Heart left ventricle (tissue), 16 donors: ENCODE data around the gene HIVEP2. TPM values are rescaled to one million over a fixed set of nuclear protein-coding genes. Genes with fewer than 3 reads are reported as not detected.

Source experiments
- ATAC-seq, 4 donors: fragments of 200-7000 bp; cut with Tn5 transposase; one replicate each; pipeline ENCODE4 v1.9.1; 2020 to 2022; ENCODE audit warnings: moderate library complexity in 4 of 4, mild to moderate bottlenecking in 3 of 4, moderate number of reproducible peaks in 1 of 4
- DNase-seq, 5 donors: peaks; one replicate each; pipeline ENCODE4 v3.0.0-alpha.2; 2020
- H3K27ac ChIP-seq, 12 donors: fragments of 200-600 bp; sonication (generic) in 4 of 12; one replicate each; pipeline versions ENCODE4 v1.5.0 to v1.8.0; 2016 to 2022; ENCODE audit warnings: mild to moderate bottlenecking in 2 of 12
- H3K27me3 ChIP-seq, 9 donors: fragments of 200-600 bp; sonication (generic) in 2 of 9; one replicate each; pipeline versions ENCODE4 v1.5.1 to v1.8.0; 2016 to 2022; ENCODE audit warnings: mild to moderate bottlenecking in 3 of 9
- H3K36me3 ChIP-seq, 9 donors: fragments of 200-600 bp; sonication (generic) in 2 of 9; one replicate each; pipeline versions ENCODE4 v1.5.0 to v1.8.0; 2018 to 2022; ENCODE audit warnings: mild to moderate bottlenecking in 2 of 9
- H3K4me1 ChIP-seq, 12 donors: fragments of 200-600 bp; sonication (generic) in 4 of 12; one replicate each; pipeline versions ENCODE4 v1.5.0 to v1.8.0; 2016 to 2022; ENCODE audit warnings: mild to moderate bottlenecking in 3 of 12
- H3K4me3 ChIP-seq, 12 donors: fragments of 200-600 bp; sonication (generic) in 4 of 12; one replicate each; pipeline versions ENCODE4 v1.5.0 to v1.8.0; 2017 to 2022; ENCODE audit warnings: mild to moderate bottlenecking in 9 of 12, moderate library complexity in 4 of 12
- H3K9me3 ChIP-seq, 12 donors: fragments of 200-600 bp; sonication (generic) in 4 of 12; one replicate each; pipeline versions ENCODE4 v1.5.0 to v1.8.0; 2016 to 2022; ENCODE audit warnings: mild to moderate bottlenecking in 1 of 12
- POLR2A ChIP-seq, 2 donors: fragments of 450-650 bp; IDR thresholded peaks; one replicate each; pipeline ENCODE4 v1.6.1; 2017; ENCODE audit warnings: antibody characterized with exemption in 2 of 2, mild to moderate bottlenecking in 2 of 2, moderate library complexity in 2 of 2
- WGBS, 4 donors: extraction: QIAGEN DNeasy Blood & Tissue Kit in 2 of 4; methylation state at CpG; one replicate each; pipeline versions ENCODE4 v1.1.5 to v1.1.7; 2013 to 2018; 5-methylcytosine and 5-hydroxymethylcytosine counted together
- intact Hi-C, 10 donors: fragments of 100-400 bp; cut with DNase I; formaldehyde crosslinking; loops; one replicate each; pipeline versions ENCODE4 v1.11.1 to v1.14.2; 2022
- polyA plus RNA-seq, 2 donors: library from polyadenylated mRNA; stranded (reverse); fragments of 200-250 nt; gene quantifications; one replicate each; pipeline ENCODE4 v1.2.3, GENCODE V29; 2013
- total RNA-seq, 9 donors: library from RNA; depleted of rRNA in 2 of 9; stranded (reverse); fragments of >200 nt in 2 of 9; fragmentation: NEBNext Ultra II Directional in 3 of 9; extraction: Animal tissue kit (Norgen Biotek cat#: 25700) in 3 of 9; gene quantifications; one replicate each; pipeline versions ENCODE4 v1.1.0 to v1.2.4, GENCODE V29; 2016 to 2023
- TF ChIP-seq, protein P1 (sequence below), 12 donors: fragments of 200-600 bp; sonication (generic) in 4 of 12; IDR thresholded peaks; one replicate each; pipeline versions ENCODE4 v1.5.0 to v1.8.0; 2018 to 2022; ENCODE audit warnings: antibody characterized with exemption in 12 of 12, mild to moderate bottlenecking in 5 of 12
- donor health status: ischemic (EF 13 %, LVEDD 7.1; RV severe dilation, severe dysfunction).
- donor health status: healthy with polysubstance abuse.
- donor health status: DM: no; HTN: yes; CAD: no.
- donor health status: DM: no; HTN: no; CAD: no.
- donor health status: ischemic (EF 25% LVEDD 6.9; RV normal size, moderate dysfunction).
- donor health status: ischemic (EF 25% LVEDD 5.7; RV mildly dilated, moderate dysfunction).
- donor health status: healthy.
- donor health status: DM: yes; HTN: yes; CAD: no.
- donor health status: ischemic (EF 35%, LVEDD 5.7; RV mildly dilated, moderate dysfunction).
- donor health status: nonischemic (EF 11% LVEDD 7.7; RV severe dilation, severe dysfunction).
- donor health status: DM: yes; HTN: yes; CAD: no.
- donor health status: PGD.
- donor health status: ischemic (EF 29% LVEDD 5.4; RV normal size, mild dysfunction).
- donor health status: nonischemic (EF 23%, LVEDD 6.1; RV moderate dilation, normal function).

Gene HIVEP2
- total and polyA plus RNA-seq, 11 donors: 2.7 to 31.2 (median 20.4) TPM

DNA sequence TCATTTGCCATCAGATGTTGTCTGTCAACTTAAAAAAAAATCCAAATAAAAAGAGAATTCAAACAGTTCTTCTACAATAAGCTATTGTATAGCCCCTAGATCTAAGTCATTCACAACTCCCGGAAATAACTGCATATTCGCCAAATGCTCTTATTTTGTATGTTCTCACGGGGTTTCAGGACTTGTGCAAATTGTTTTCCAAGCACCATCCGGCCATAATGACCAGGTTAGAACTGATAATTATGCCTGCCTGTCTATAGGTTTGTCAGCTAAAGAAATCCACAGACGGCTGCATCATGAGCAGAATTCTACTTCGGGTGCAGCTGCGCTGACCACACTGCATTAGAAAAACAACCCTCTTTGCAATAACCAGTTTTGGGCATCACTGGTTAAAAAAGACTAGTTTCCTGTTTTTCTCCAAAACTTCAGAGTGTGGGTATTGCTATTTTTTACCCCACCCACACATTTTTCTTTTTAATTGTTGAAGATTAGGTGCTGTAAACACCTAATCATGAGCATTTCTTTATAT is 87.7 kb downstream of the HIVEP2 start:
- no peak for ATAC-seq
- no peaks in the 10 kb centered on the region for H3K9me3 ChIP-seq
- intact Hi-C loops: no loop called here
- 61 to 82% (median 66%) methylated on average over 7 of the region's 7 CpGs for WGBS, 4 donors
- no peaks in the 10 kb centered on the region for H3K27me3 ChIP-seq
- no peak for TF ChIP-seq POLR2A (IDR thresholded peaks at IDR 0.05)
- TF ChIP-seq, protein P1, sequence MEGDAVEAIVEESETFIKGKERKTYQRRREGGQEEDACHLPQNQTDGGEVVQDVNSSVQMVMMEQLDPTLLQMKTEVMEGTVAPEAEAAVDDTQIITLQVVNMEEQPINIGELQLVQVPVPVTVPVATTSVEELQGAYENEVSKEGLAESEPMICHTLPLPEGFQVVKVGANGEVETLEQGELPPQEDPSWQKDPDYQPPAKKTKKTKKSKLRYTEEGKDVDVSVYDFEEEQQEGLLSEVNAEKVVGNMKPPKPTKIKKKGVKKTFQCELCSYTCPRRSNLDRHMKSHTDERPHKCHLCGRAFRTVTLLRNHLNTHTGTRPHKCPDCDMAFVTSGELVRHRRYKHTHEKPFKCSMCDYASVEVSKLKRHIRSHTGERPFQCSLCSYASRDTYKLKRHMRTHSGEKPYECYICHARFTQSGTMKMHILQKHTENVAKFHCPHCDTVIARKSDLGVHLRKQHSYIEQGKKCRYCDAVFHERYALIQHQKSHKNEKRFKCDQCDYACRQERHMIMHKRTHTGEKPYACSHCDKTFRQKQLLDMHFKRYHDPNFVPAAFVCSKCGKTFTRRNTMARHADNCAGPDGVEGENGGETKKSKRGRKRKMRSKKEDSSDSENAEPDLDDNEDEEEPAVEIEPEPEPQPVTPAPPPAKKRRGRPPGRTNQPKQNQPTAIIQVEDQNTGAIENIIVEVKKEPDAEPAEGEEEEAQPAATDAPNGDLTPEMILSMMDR (IDR thresholded peaks at IDR 0.05): no peak
- H3K4me1 ChIP-seq: peaks cover 0 to 66% (median 19%) of the 10 kb centered on the region in 12 donors
- no peak for DNase-seq
- H3K36me3 ChIP-seq: no peaks in the 10 kb centered on the region
- H3K27ac ChIP-seq: peak overlapping the region in 1 of 12 donors; percentile 76
- H3K4me3 ChIP-seq: peak overlapping the region in 1 of 12 donors; percentile 16

DNA sequence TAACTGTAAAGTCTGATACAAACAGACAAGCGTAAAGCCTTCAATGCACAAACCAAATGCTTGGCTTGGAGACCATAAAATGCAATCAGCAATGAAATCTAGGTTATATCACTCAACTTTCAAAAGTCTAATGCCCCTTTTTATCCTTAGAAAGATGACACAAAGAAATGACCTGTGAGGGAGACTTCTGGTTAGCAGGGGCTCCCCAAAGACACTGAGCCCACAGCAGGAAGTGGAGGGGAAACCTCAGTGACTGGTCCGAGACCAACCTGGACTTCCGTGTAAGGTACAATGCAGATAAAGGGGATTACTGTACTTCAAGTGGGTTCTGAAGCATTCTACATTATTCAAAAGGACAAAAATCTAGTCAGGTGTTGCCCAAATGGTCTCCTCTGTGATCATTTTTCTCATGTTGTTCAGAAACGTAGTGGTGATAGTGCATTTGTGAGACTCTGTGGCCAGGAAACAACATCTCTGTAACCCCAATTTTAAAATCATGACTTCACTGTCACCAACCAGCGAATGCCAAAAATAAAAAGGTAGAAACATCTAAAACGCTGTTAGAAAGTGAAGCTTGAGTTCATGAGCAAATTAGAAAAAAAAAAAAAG is 88.2 kb downstream of the HIVEP2 start:
- WGBS, 4 donors: 70 to 81% (median 80%) methylated on average over 6 of the region's 6 CpGs

DNA sequence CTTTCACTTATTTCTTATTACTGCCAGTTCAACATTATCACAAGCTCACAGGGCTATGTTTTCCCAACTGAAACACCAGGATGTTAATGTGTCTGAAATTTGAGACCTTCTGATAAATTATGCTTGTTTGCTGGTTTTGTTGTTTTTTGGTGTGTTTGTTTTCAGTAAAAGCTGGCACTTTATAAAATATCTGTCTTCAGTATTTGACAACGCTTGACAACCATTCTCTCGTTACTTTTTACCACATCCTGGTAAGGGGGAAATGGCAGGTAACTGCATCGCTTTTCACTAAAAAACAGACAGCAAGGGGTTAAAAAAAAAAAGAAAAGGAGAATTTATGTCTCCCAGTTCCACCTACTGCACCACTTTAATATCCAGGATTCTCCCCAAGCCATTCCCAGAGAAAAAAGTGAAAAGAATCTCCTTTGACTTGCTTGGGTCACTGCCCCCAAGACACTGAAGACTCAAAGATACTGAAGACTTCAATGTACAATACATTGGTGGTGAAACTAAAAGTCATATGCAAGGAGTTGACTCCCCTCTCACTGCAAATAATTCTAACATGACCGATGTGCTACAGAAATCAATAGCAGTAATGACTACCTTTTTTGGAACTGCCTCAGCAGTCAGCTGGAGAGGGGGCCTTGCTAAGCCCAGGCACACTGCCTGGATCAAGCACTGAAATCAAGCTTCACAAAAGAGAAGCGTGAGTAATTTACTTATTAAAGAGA is 88.9 kb downstream of the HIVEP2 start:
- TF ChIP-seq POLR2A (IDR thresholded peaks at IDR 0.05): no peak
- TF ChIP-seq, protein P1 (IDR thresholded peaks at IDR 0.05): no peak
- H3K4me1 ChIP-seq: peaks cover 0 to 72% (median 23%) of the 10 kb centered on the region in 12 donors
- no peak for DNase-seq
- no peaks in the 10 kb centered on the region for H3K27me3 ChIP-seq
- H3K27ac ChIP-seq: peak overlapping the region in 1 of 12 donors; percentile 76
- intact Hi-C loops: no loop called here
- no peaks in the 10 kb centered on the region for H3K36me3 ChIP-seq
- peak overlapping the region in 1 of 12 donors; percentile 9 for H3K4me3 ChIP-seq
- ATAC-seq: no peak
- 83 to 92% (median 85%) methylated on average over 5 of the region's 5 CpGs for WGBS, 4 donors
- no peaks in the 10 kb centered on the region for H3K9me3 ChIP-seq

More for the DNA sequence above, 88.2 kb downstream of the HIVEP2 start:
- Histone ChIP-seq H3K36me3 (no peaks in the 10 kb centered on the region), H3K4me3 (peak overlapping the region in 1 of 12 donors; percentile 16), H3K27me3 (no peaks in the 10 kb centered on the region), H3K27ac (peak overlapping the region in 1 of 12 donors; percentile 76), H3K9me3 (no peaks in the 10 kb centered on the region), H3K4me1 (peaks cover 0 to 67% (median 22%) of the 10 kb centered on the region in 12 donors)
- TF ChIP-seq, protein P1 (IDR thresholded peaks at IDR 0.05): no peak
- TF ChIP-seq POLR2A (IDR thresholded peaks at IDR 0.05): no peak
- intact Hi-C loops: no loop called here
- no peak for DNase-seq
- ATAC-seq: no peak
